GM12891 (cell line): Measurements from ENCODE around the gene PLPP3.

Experiments used
- POLR2A ChIP-seq: IDR thresholded peaks from 2 replicates; pipeline ENCODE4 v1.6.1; 2011; ENCODE audit warnings: low read depth, low read length, control low read depth
- POLR2AphosphoS5 ChIP-seq: IDR thresholded peaks from 2 replicates; pipeline ENCODE4 v1.6.1; 2011; ENCODE audit warnings: low read depth, low read length, control low read depth
- SPI1 ChIP-seq: IDR thresholded peaks from 2 replicates; pipeline ENCODE4 v1.6.1; 2011; ENCODE audit warnings: low read depth, low read length, control low read depth

GRCh38 chr1:56574794-56575193 lies 4.6 kb downstream of the PLPP3 start:
- TF ChIP-seq POLR2AphosphoS5 (no peak), SPI1 (no peak), POLR2A (no peak)
